ENCODE measurements around the gene MAP2. TPM values are rescaled to one million over a fixed set of nuclear protein-coding genes. Genes with fewer than 3 reads are reported as not detected.

Gene MAP2
- total RNA-seq, 1 experiment from 2014 or later = 2.5 TPM

DNA sequence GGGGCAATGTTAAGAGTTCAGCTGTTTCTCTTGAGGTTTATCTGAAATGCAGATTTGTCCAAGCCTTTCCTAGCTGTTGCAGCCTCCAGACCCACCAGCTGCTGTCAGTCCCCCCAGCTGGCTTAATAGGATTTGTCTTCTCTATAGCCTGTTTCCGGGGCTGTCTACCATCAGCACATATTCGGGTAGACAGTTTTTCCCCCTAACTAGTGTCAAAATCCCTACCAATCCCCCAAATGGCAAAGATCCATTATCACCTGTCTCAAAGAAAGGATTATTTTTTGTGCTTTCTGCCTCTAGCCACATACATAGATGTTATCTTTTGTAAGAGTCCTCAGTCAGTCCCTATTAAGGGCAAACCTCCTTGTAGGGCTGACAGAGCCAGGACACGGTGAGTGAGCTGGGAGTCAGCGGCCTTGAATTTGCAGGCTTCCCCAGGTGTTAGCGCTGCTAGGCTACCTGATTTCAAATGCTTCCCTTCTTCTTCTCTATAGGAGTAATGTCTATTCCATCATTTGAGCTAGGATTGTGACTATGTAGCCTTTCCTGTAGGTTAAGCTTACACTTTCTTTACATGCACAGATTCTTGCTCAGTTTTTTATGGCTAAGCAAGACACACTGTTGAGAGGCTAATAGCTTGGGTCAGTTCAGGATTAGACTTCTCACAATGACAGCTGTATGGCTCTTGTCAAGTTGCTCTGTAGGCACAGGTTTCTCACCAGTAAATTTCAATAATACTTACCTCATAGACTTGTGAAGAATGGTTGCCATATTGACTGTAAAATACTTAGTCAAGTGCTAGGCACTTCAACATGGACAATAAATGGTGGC lies 176.7 kb downstream of the MAP2 start:
- DNase-seq (ENCODE audit: low read depth, low spot score) = no peak
- in situ Hi-C loops (cut with HindIII; ENCODE audit: low pct_unique_long_range_greater_than_20kb, low sequenced_read_pairs) = loop anchor here (25.0 kb wide), 1 partner anchor 162 kb away; the partner anchor contains the start of gene UNC80

DNA sequence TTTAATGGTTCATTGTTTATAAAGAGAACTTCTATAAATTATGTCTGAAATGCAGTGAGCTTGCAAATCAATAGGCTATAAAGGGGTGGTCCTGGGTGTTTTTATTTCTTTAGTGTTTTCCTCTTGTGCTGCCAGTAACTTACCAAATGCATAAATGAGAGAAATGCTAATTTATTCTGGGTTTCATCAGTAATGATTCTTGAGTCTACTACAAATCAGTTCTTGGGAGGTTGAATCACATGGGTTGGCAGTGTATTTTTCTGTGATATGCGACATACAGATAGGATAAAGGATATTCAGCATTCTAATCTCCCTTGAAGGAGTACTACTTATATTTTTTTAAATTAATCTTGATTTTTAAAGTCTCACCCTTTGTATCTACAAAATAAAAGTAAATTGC lies 177.7 kb downstream of the MAP2 start:
- in situ Hi-C loops (cut with HindIII; ENCODE audit: low pct_unique_long_range_greater_than_20kb, low sequenced_read_pairs) = loop anchor here (25.0 kb wide), 1 partner anchor 161 kb away; the partner anchor contains the start of gene UNC80
- DNase-seq (ENCODE audit: low read depth, low spot score) = no peak

DNA sequence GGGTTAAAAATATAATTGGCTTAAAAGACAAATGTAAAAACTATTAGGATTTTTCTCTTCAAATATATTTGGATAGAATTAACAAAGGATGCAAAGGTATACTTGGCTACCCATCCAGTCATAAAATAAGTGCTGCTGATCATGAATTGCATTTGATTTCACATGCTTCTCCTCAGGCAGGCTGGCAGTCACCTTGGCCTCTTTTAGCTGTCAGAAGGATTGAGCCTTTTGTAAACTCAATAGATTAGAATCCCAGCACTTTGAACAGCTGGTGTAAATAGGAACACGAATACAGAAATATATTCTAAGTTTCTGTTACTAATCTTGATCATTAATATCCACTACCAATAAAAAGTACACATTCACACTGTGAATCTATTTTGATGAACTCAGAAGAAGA lies 178.4 kb downstream of the MAP2 start:
- in situ Hi-C loops (cut with HindIII; ENCODE audit: low pct_unique_long_range_greater_than_20kb, low sequenced_read_pairs) = loop anchor here (25.0 kb wide), 1 partner anchor 160 kb away; the partner anchor contains the start of gene UNC80
- no peak for DNase-seq (ENCODE audit: low read depth, low spot score)

DNA sequence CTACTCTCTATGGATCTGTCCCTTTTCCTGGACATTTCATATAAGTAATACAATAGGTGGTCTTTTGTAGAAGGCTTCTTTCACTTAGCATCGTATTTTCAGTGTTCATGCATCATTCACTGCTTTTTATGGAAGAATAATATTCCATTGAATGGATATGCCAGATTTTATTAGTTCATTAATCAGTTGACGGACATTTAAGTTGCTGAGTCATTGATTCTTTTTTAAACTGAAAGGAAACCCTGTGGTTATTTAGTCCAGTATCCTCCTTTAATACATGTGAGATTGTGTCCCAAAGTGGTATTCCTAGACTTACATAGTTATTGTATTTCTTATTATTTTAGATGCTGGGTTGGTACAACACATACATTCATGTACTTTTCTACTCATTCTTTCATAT lies 185.7 kb downstream of the MAP2 start:
- in situ Hi-C loops (cut with HindIII; ENCODE audit: low pct_unique_long_range_greater_than_20kb, low sequenced_read_pairs) = loop anchor here (25.0 kb wide), 1 partner anchor 153 kb away; the partner anchor contains the start of gene UNC80
- no peak for DNase-seq (ENCODE audit: low read depth, low spot score)

DNA sequence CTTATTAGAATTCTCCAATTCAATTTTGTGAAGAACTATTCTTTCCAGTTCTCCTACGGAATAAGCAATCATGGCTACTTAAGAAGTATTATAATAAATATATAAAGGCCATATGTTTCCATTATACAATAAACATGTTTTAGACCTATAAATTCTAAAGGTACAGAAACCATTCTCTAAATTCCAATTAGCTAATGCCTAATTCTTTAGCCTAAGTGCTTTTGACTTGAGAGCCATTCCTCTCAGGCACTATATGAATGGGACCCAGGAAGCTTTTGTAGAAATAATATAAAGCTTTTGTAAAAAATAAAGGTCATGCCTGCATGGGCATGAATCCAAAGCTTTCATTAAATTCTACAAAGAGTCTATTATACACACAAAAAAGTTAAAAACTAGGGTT lies 186.8 kb downstream of the MAP2 start:
- in situ Hi-C loops (cut with HindIII; ENCODE audit: low pct_unique_long_range_greater_than_20kb, low sequenced_read_pairs) = loop anchor here (25.0 kb wide), 1 partner anchor 152 kb away; the partner anchor contains the start of gene UNC80
- peak; percentile 41 for DNase-seq (ENCODE audit: low read depth, low spot score)

DNA sequence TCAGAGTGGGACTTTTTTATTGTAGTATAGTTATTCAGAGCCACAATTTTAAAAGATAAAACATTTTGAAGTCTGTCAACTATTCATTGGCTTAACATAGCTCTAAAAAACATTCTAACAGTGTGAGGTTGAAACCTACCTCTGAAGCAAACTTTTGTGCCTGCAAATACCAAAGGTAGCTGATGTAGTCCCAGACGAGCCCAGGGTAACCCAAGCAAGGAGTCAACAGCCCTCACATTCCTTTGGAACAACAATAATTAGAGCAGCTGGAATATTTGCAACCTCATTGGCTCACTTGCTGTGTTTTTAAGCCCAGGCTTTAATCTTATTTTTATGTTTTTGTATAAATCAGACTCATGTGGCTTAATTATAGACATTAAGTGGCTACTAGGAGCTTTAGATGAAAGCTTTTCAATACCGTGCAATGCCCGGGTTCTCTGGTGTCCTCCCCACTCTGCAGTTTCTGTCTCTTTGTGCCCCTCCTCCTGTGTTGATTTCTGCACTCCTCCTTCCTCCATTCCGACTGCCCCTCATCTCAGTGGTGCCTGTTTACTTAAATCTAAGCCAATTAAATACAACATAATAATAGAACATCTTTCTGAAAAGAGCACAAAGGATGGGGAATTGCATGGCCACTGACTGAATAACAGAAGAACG lies 189.9 kb downstream of the MAP2 start:
- no peak for DNase-seq (ENCODE audit: low read depth, low spot score)
- in situ Hi-C loops (cut with HindIII; ENCODE audit: low pct_unique_long_range_greater_than_20kb, low sequenced_read_pairs) = loop anchor here (25.0 kb wide), 1 partner anchor 149 kb away; the partner anchor contains the start of gene UNC80

DNA sequence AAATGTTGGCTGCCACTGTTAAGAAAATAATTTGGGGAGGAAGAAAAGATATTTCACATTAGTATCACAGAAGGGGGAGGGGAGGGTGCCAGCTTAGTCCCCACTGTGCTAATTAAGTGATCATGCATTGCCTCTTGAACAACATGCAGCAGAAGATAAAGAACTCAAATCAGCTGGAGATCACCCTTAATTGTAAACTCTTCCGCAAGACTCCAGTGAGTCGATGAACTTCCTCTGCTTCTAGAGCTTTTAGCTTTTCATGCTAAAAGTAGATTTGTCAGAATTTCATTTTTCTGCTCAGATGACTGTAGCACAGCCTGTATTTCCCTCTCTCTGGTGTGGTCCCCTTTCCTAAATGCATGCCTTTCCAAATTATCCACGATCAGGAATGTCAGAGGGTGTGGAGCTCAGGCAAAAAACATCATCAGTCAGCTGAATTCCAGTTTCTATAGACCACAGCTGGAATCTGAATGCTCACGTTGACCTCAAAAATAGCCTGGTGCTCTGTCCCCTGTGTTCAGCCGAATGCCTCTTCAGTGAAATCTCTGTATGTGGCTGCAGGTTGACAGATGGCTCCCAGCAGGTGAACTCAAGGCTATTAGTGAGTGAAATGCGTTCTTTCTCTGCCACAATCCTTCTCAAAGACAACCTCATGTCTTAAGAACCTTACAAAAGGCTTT lies 191.0 kb downstream of the MAP2 start:
- no peak for DNase-seq (ENCODE audit: low read depth, low spot score)
- in situ Hi-C loops (cut with HindIII; ENCODE audit: low pct_unique_long_range_greater_than_20kb, low sequenced_read_pairs) = loop anchor here (25.0 kb wide), 1 partner anchor 147 kb away; the partner anchor contains the start of gene UNC80

DNA sequence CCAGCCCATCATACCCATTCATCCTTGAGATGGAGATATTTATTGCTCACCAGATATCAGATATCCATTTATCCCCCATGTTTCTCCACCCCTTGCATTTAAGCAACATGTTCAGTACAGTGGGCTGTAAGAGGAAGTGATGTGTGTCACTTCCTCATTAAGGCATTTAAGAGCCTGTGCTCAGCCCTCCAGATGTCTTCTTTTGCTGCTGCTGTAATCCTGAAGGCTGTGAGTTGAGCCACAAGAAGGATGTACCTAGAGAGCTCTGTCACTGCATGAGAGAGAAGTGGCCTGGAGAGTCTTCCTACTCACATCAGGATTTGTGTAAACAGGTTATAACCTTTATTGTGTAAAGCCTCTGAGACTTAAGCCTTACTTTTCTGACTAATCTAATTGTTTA lies 195.9 kb downstream of the MAP2 start:
- no peak for DNase-seq (ENCODE audit: low read depth, low spot score)
- in situ Hi-C loops (cut with HindIII; ENCODE audit: low pct_unique_long_range_greater_than_20kb, low sequenced_read_pairs) = loop anchor here (25.0 kb wide), 1 partner anchor 143 kb away; the partner anchor contains the start of gene UNC80

DNA sequence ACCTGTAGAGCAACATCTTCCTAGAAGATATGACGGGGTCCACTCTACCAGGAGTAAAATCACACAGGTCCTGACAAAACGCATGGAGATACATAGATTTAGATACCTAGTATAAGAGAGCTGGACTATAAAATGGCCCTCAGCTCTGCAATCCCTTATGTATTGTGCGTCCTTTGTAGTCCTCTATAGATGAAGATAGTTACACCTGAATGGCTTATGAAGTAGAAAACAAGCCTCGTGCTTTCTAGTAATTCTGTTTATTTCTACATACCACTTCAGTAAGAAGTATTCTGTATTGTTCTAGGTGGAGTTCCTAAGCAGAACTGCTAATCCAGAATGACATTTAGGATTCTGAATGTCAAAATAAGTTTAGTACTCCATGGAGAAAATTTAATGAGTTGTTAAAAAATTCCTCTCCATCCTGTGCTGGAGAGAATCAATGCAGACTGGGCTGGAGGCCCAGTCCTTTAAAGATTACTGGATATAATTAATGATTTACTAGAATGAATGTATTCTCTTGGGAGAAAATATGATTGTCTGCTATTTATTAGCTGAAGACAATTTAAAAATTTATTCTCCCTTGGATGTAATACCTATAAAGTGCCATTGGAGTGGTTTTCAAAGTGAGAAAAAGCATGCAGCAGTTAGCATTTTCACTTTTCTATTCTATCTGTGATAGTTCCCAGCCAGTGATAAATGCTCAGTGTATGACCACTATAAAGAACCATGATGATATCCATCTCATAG lies 200.5 kb downstream of the MAP2 start:
- DNase-seq (ENCODE audit: low read depth, low spot score) = no peak
- in situ Hi-C loops (cut with HindIII; ENCODE audit: low pct_unique_long_range_greater_than_20kb, low sequenced_read_pairs) = loop anchor here (25.0 kb wide), 1 partner anchor 138 kb away; the partner anchor contains the start of gene UNC80

DNA sequence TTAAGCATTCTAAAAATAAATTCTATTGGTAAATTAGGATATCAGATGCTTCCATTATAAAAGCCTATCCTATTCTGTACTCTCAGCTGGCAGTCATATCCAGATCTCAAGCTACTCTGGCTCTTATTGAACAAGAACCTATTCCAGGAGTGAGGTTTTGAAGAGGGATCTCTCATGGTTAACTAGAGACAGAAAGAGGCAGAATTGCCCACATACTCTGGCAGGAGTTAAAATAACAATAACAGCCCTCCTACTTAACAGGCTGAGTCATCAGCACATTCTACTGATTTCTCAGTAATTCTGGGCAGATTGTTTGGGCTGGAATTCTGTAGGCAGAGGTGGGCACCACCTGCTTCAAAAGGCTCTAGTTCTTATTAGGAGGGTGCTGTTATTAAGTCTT lies 205.8 kb downstream of the MAP2 start:
- no peak for DNase-seq (ENCODE audit: low read depth, low spot score)
- in situ Hi-C loops (cut with HindIII; ENCODE audit: low pct_unique_long_range_greater_than_20kb, low sequenced_read_pairs) = no loop called here

DNA sequence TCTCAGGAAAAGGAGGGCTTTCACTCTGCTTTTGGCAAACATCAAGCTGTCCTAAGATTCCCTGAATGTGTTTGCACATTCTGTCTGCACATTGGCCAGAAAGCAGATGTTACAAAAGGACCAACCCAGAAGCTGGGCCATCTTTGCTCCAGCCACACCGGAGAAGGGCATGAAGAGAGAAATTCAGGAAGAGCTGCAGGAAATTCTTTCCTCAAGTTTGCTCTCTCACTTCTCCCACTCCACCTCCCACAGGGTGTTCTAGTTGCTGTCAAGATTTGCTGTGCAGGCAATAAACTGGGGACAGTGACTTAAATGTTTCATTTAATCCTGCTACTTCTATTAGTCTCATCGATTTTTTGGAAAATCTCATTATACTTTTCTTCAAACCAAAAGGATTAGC lies 210.1 kb downstream of the MAP2 start:
- no peak for DNase-seq (ENCODE audit: low read depth, low spot score)
- in situ Hi-C loops (cut with HindIII; ENCODE audit: low pct_unique_long_range_greater_than_20kb, low sequenced_read_pairs) = no loop called here

DNA sequence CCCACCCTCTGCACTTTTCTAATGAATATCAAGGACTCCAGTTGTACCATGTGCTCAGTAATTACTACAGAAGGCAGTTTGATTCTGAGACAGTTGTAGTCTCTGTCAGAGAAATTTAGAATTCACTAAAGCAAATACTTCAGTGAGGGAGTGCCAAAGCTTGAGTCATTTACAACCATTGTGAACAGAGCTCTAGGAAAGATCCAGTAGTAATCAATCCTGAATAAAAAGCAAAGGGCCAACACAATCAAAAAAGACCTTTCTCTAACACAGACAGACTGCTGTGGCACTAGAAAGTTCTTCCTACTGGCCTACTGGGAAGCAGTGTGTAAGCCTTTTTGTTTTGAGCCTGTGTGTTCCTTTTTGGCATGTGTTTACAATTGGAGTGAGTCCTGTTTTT lies 212.2 kb downstream of the MAP2 start:
- in situ Hi-C loops (cut with HindIII; ENCODE audit: low pct_unique_long_range_greater_than_20kb, low sequenced_read_pairs) = no loop called here
- DNase-seq (ENCODE audit: low read depth, low spot score) = no peak

DNA sequence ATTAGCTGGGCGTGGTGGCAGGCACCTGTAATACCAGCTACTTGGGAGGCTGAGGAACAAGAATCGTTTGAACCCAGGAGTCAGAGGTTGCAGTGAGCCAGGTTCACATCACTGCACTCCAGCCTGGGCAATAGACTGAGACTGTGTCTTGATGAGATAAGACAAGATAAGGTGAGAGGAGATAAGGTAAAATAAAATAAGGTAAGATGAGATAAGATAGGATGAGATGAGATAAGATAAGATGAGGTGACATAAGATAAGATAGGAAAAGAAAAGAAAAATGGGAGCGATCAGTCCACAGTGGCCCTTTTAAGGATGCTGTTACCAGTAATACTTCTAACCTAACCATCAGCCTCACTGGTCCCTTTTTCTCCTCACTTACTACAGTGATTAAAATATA lies 213.4 kb downstream of the MAP2 start:
- DNase-seq (ENCODE audit: low read depth, low spot score) = no peak
- in situ Hi-C loops (cut with HindIII; ENCODE audit: low pct_unique_long_range_greater_than_20kb, low sequenced_read_pairs) = no loop called here

DNA sequence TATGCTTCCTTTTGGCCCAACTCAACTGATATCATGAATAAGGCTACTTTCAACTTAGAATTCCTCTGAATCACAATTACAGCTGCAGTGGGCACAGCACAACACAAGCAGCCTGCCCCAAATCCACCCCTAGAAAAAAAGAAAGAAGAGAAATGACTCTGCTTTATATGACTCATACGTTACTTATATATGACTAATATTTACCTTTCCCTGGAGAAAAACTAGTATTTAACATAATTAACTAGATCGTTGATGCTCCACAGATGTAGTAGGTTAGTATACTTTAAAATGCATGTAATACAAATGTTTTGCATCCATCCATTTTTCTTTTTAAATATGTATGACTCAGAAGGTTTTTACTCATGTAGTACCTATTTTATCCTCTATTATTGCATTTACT lies 214.5 kb downstream of the MAP2 start:
- in situ Hi-C loops (cut with HindIII; ENCODE audit: low pct_unique_long_range_greater_than_20kb, low sequenced_read_pairs) = no loop called here
- DNase-seq (ENCODE audit: low read depth, low spot score) = no peak

DNA sequence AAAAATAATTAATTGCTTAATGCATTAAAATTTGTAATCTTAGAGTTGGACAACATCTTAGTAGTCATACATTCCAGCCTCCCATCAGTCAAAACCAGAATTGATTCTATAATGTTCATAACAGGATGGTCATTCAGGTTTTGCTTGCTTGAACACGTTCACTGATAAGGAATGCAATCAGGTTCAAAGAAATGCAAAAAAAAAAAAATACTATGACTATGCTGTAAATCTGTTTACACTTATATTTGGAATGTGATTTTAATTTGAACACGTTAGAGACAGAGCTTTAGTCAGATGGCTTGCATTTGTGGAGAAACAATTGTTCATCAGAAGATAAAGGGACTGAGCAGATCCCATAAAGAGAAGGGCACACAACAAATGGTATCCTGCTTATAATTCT lies 216.5 kb downstream of the MAP2 start:
- DNase-seq (ENCODE audit: low read depth, low spot score) = no peak
- in situ Hi-C loops (cut with HindIII; ENCODE audit: low pct_unique_long_range_greater_than_20kb, low sequenced_read_pairs) = no loop called here

DNA sequence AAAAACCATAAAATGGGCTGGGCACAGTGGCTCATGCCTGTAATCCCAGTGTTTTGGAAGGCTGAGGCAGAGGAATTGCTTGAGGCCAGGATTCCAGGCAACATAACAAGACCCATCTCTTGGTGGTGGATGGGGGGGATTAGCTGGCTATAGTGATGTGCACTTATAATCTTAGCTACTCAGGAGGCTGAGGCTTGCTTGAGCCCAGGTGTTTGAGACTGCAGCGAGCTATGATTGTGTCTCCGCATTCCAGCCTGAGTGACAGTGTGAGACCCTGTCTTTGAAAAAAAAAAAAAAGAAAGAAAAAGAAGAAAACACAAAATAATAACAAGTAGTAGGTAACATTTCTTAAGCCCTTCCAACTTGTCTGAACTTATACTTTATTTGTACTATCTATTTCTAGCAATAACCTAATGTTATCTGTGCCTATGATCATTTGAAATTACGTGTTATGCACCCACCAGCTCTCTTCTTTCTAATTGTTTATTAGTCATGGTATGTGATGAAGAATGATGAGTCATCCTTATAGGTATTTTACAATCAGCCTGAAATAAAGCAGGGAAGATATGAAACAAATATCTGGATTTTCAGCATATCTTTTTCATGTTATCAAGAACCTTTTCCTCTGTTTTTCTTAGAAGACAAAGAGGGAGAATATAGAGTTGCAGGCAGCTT lies 218.4 kb downstream of the MAP2 start:
- no peak for DNase-seq (ENCODE audit: low read depth, low spot score)
- in situ Hi-C loops (cut with HindIII; ENCODE audit: low pct_unique_long_range_greater_than_20kb, low sequenced_read_pairs) = no loop called here

DNA sequence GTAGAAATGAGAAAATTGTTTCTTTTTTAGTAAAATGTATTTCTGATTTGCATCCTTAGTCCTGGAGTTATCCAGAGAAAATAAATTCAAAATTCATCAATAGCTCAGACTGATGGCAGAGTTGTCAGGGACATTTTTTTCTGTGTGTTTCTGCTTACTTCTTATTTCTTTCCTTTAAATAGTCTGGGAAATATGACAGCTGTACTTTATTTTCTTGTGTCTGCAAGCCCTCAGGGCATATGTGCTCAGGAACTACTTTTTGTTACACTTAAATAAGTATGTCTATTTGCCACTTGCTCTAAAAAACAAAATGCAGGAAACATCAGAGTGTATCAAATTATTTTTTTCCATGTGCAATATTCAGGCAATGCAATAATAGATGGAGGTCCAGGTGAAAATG lies 221.0 kb downstream of the MAP2 start:
- no peak for DNase-seq (ENCODE audit: low read depth, low spot score)
- in situ Hi-C loops (cut with HindIII; ENCODE audit: low pct_unique_long_range_greater_than_20kb, low sequenced_read_pairs) = no loop called here
